Mesendoderm (in vitro differentiated cells): Measurements from ENCODE around the gene TXLNG.

Source experiments
- DNase-seq: peaks from one replicate; pipeline ENCODE4 v3.0.0; 2013
- H2AK5ac ChIP-seq: 2 replicates; pipeline ENCODE4 v1.6.1; 2013; ENCODE audit warnings: low read length, inconsistent platforms
- H2BK120ac ChIP-seq: 2 replicates; pipeline ENCODE4 v1.6.1; 2013; ENCODE audit warnings: low read depth, mild to moderate bottlenecking, low read length, moderate library complexity, mixed read lengths
- H2BK15ac ChIP-seq: replicated peaks from 2 replicates; pipeline ENCODE4 v1.6.1; 2013; ENCODE audit warnings: low read depth, mild to moderate bottlenecking, moderate library complexity
- H2BK5ac ChIP-seq: 2 replicates; pipeline ENCODE4 v1.6.1; 2013; ENCODE audit warnings: low read length, inconsistent platforms
- H3K18ac ChIP-seq: 2 replicates; pipeline ENCODE4 v1.6.1; 2013; ENCODE audit warnings: mild to moderate bottlenecking, low read length, mixed read lengths
- H3K23ac ChIP-seq: one replicate; pipeline ENCODE4 v1.6.1; 2013; ENCODE audit warnings: low read length
- H3K27ac ChIP-seq: 2 replicates; pipeline ENCODE4 v1.5.1; 2013; ENCODE audit warnings: low read depth, mild to moderate bottlenecking, inconsistent platforms, low read length, moderate library complexity
- H3K27me3 ChIP-seq: 2 replicates; pipeline ENCODE4 v1.6.1; 2013; ENCODE audit warnings: low read length, control low read depth, mild to moderate bottlenecking, inconsistent platforms; ENCODE audit not compliant: insufficient read depth, poor library complexity
- H3K36me3 ChIP-seq: 2 replicates; pipeline ENCODE4 v1.6.1; 2013; ENCODE audit warnings: low read length, inconsistent platforms; ENCODE audit not compliant: control insufficient read depth, insufficient read depth
- H3K4ac ChIP-seq: one replicate; pipeline ENCODE4 v1.6.1; 2013; ENCODE audit warnings: low read depth, mild to moderate bottlenecking, low read length, moderate library complexity
- H3K4me1 ChIP-seq: 2 replicates; pipeline ENCODE4 v1.6.1; 2013; ENCODE audit warnings: low read depth, low read length, inconsistent platforms; ENCODE audit not compliant: control insufficient read depth
- H3K4me2 ChIP-seq: 2 replicates; pipeline ENCODE4 v1.6.1; 2013; ENCODE audit warnings: low read length
- H3K4me3 ChIP-seq: 2 replicates; pipeline ENCODE4 v1.5.1; 2013; ENCODE audit warnings: mild to moderate bottlenecking, low read length
- H3K56ac ChIP-seq: one replicate; pipeline ENCODE4 v1.6.1; 2013; ENCODE audit warnings: low read length
- H3K79me1 ChIP-seq: 2 replicates; pipeline ENCODE4 v1.6.1; 2013; ENCODE audit warnings: low read length, inconsistent platforms
- H3K79me2 ChIP-seq: 2 replicates; pipeline ENCODE4 v1.6.1; 2013; ENCODE audit warnings: mild to moderate bottlenecking, low read length; ENCODE audit not compliant: control insufficient read depth, insufficient read depth
- H3K9ac ChIP-seq: 2 replicates; pipeline ENCODE4 v1.6.1; 2013; ENCODE audit warnings: low read length, inconsistent platforms
- H4K5ac ChIP-seq: one replicate; pipeline ENCODE4 v1.6.1; 2013; ENCODE audit warnings: low read length
- H4K8ac ChIP-seq: one replicate; pipeline ENCODE4 v1.6.1; 2013; ENCODE audit warnings: low read depth, mild to moderate bottlenecking, control low read depth, low read length, moderate library complexity
- WGBS: extraction: QIAGEN DNeasy Blood & Tissue Kit; methylation state at CpG from one replicate; pipeline ENCODE4 v1.1.7; 2013; ENCODE audit warnings: low lambda C conversion rate, missing lambda C conversion rate; ENCODE audit not compliant: insufficient coverage; ENCODE audit errors: extremely low coverage; 5-methylcytosine and 5-hydroxymethylcytosine counted together

TXLNG gene

GRCh38 chrX:16870862-16871815 lies 84.9 kb downstream of the TXLNG start:
- H3K79me1 ChIP-seq = peaks cover 4% of the 10 kb centered on the region
- H3K4me2 ChIP-seq = peak overlapping the region; percentile 67
- peak overlapping the region; percentile 64 for H2BK120ac ChIP-seq
- no CpG with 5 or more reads among the region's 41 CpGs for WGBS
- no peak overlapping the region for H2AK5ac ChIP-seq
- H3K27me3 ChIP-seq = no peaks in the 10 kb centered on the region
- no peak overlapping the region for H4K8ac ChIP-seq
- H3K4me1 ChIP-seq = no peaks in the 10 kb centered on the region
- peak; percentile 59 for DNase-seq
- H4K5ac ChIP-seq = no peak overlapping the region
- peaks cover 18% of the 10 kb centered on the region for H3K79me2 ChIP-seq
- H2BK5ac ChIP-seq = no peak overlapping the region
- H3K18ac ChIP-seq = peak overlapping the region; percentile 83
- no peak overlapping the region for H2BK15ac ChIP-seq
- H3K4me3 ChIP-seq = peak overlapping the region; percentile 29
- no peak overlapping the region for H3K4ac ChIP-seq
- peak overlapping the region; percentile 84 for H3K27ac ChIP-seq
- H3K36me3 ChIP-seq = no peaks in the 10 kb centered on the region
- peak overlapping the region; percentile 76 for H3K9ac ChIP-seq
- no peak overlapping the region for H3K23ac ChIP-seq
- peak overlapping the region; percentile 78 for H3K56ac ChIP-seq

- WGBS = no CpG with 5 or more reads among the region's 8 CpGs
- H4K8ac ChIP-seq = no peak overlapping the region
- H3K27me3 ChIP-seq = no peaks in the 10 kb centered on the region
- H3K9ac ChIP-seq = no peak overlapping the region
- H4K5ac ChIP-seq = no peak overlapping the region
- no peak overlapping the region for H2BK5ac ChIP-seq
- no peaks in the 10 kb centered on the region for H3K36me3 ChIP-seq
- peaks cover 2% of the 10 kb centered on the region for H3K79me1 ChIP-seq
- no peaks in the 10 kb centered on the region for H3K4me1 ChIP-seq
- peaks cover 11% of the 10 kb centered on the region for H3K79me2 ChIP-seq
- H3K27ac ChIP-seq = no peak overlapping the region
- DNase-seq = no peak
- no peak overlapping the region for H2AK5ac ChIP-seq
- H3K4ac ChIP-seq = no peak overlapping the region
- no peak overlapping the region for H3K4me2 ChIP-seq
- no peak overlapping the region for H2BK15ac ChIP-seq
- H3K23ac ChIP-seq = no peak overlapping the region
- no peak overlapping the region for H3K18ac ChIP-seq
- H3K4me3 ChIP-seq = no peak overlapping the region
- no peak overlapping the region for H3K56ac ChIP-seq
- H2BK120ac ChIP-seq = no peak overlapping the region
Observed at GRCh38 chrX:16873106-16873505, 86.8 kb downstream of the TXLNG start.

- Histone ChIP-seq H3K18ac (no peak overlapping the region), H3K4me2 (no peak overlapping the region), H4K8ac (no peak overlapping the region), H2BK15ac (no peak overlapping the region), H3K27me3 (no peaks in the 10 kb centered on the region), H3K9ac (no peak overlapping the region), H4K5ac (no peak overlapping the region), H3K4ac (no peak overlapping the region), H2BK120ac (no peak overlapping the region), H3K56ac (no peak overlapping the region), H3K79me1 (no peaks in the 10 kb centered on the region), H3K36me3 (no peaks in the 10 kb centered on the region), H3K79me2 (no peaks in the 10 kb centered on the region), H3K23ac (no peak overlapping the region), H2AK5ac (no peak overlapping the region), H3K27ac (no peak overlapping the region), H3K4me1 (no peaks in the 10 kb centered on the region), H2BK5ac (no peak overlapping the region), H3K4me3 (no peak overlapping the region)
- WGBS = no CpG with 5 or more reads among the region's 5 CpGs
- DNase-seq = no peak
Observed at GRCh38 chrX:16874458-16875095, 88.3 kb downstream of the TXLNG start.

- no CpG with 5 or more reads among the region's 1 CpG for WGBS
- Histone ChIP-seq H3K9ac (no peak overlapping the region), H2AK5ac (no peak overlapping the region), H3K36me3 (no peaks in the 10 kb centered on the region), H3K27ac (no peak overlapping the region), H3K18ac (no peak overlapping the region), H4K5ac (no peak overlapping the region), H2BK120ac (no peak overlapping the region), H2BK15ac (no peak overlapping the region), H3K4ac (no peak overlapping the region), H3K23ac (no peak overlapping the region), H4K8ac (no peak overlapping the region), H3K27me3 (no peaks in the 10 kb centered on the region), H3K79me2 (no peaks in the 10 kb centered on the region), H2BK5ac (no peak overlapping the region), H3K4me1 (no peaks in the 10 kb centered on the region), H3K4me3 (no peak overlapping the region), H3K79me1 (no peaks in the 10 kb centered on the region), H3K4me2 (no peak overlapping the region), H3K56ac (no peak overlapping the region)
- peak; percentile 56 for DNase-seq
Observed at GRCh38 chrX:16876696-16877095, 90.4 kb downstream of the TXLNG start.

- Histone ChIP-seq H3K4me3 (no peak overlapping the region), H3K79me2 (no peaks in the 10 kb centered on the region), H2BK5ac (no peak overlapping the region), H3K4me2 (no peak overlapping the region), H4K8ac (no peak overlapping the region), H3K27me3 (no peaks in the 10 kb centered on the region), H2AK5ac (no peak overlapping the region), H3K4ac (no peak overlapping the region), H3K23ac (no peak overlapping the region), H3K27ac (no peak overlapping the region), H3K56ac (no peak overlapping the region), H3K9ac (no peak overlapping the region), H3K79me1 (no peaks in the 10 kb centered on the region), H3K4me1 (no peaks in the 10 kb centered on the region), H3K36me3 (no peaks in the 10 kb centered on the region), H2BK120ac (no peak overlapping the region), H3K18ac (no peak overlapping the region), H2BK15ac (no peak overlapping the region), H4K5ac (no peak overlapping the region)
- no peak for DNase-seq
- WGBS = no CpG with 5 or more reads among the region's 7 CpGs
Observed at GRCh38 chrX:16882169-16882568, 95.9 kb downstream of the TXLNG start.
